ENCODE results near the gene TIMP1.
A peak's percentile ranks its signal among the peaks of the same experiment; 100 is the strongest.

The TIMP1 gene

GRCh38 chrX:47564438-47565085, 17.7 kb upstream of the TIMP1 start:
- DNase-seq (ENCODE audit: low read depth in 1 of 2, low spot score in 1 of 2), result no peak
- no peak for TF ChIP-seq JUND (IDR thresholded peaks at IDR 0.05; ENCODE audit: low read depth)
- in situ Hi-C loops (cut with HindIII; ENCODE audit: low pct_unique_long_range_greater_than_20kb, low sequenced_read_pairs), result no loop called here

- no peak for TF ChIP-seq JUND (IDR thresholded peaks at IDR 0.05; ENCODE audit: low read depth)
- no peak for DNase-seq (ENCODE audit: low read depth in 1 of 2, low spot score in 1 of 2)
- in situ Hi-C loops (cut with HindIII; ENCODE audit: low pct_unique_long_range_greater_than_20kb, low sequenced_read_pairs), result no loop called here
Measured at GRCh38 chrX:47566841-47567240, 15.4 kb upstream of the TIMP1 start.

GRCh38 chrX:47568656-47569295, 13.5 kb upstream of the TIMP1 start:
- no peak for TF ChIP-seq JUND (IDR thresholded peaks at IDR 0.05; ENCODE audit: low read depth)
- in situ Hi-C loops (cut with HindIII; ENCODE audit: low pct_unique_long_range_greater_than_20kb, low sequenced_read_pairs), result no loop called here
- peak in 1 of 2 experiments; percentile 57 for DNase-seq (ENCODE audit: low read depth in 1 of 2, low spot score in 1 of 2)

- TF ChIP-seq JUND (IDR thresholded peaks at IDR 0.05; ENCODE audit: low read depth), result no peak
- in situ Hi-C loops (cut with HindIII; ENCODE audit: low pct_unique_long_range_greater_than_20kb, low sequenced_read_pairs), result no loop called here
- DNase-seq (ENCODE audit: low read depth in 1 of 2, low spot score in 1 of 2), result no peak
Measured at GRCh38 chrX:47570794-47571193, 11.4 kb upstream of the TIMP1 start.

- TF ChIP-seq JUND (IDR thresholded peaks at IDR 0.05; ENCODE audit: low read depth), result no peak
- in situ Hi-C loops (cut with HindIII; ENCODE audit: low pct_unique_long_range_greater_than_20kb, low sequenced_read_pairs), result no loop called here
- no peak for DNase-seq (ENCODE audit: low read depth in 1 of 2, low spot score in 1 of 2)
Measured at GRCh38 chrX:47571215-47571614, 11.0 kb upstream of the TIMP1 start.

- no peak for TF ChIP-seq JUND (IDR thresholded peaks at IDR 0.05; ENCODE audit: low read depth)
- no peak for DNase-seq (ENCODE audit: low read depth in 1 of 2, low spot score in 1 of 2)
- in situ Hi-C loops (cut with HindIII; ENCODE audit: low pct_unique_long_range_greater_than_20kb, low sequenced_read_pairs), result no loop called here
Measured at GRCh38 chrX:47571896-47572295, 10.3 kb upstream of the TIMP1 start.

- no peak for DNase-seq (ENCODE audit: low read depth in 1 of 2, low spot score in 1 of 2)
- TF ChIP-seq JUND (IDR thresholded peaks at IDR 0.05; ENCODE audit: low read depth), result no peak
- in situ Hi-C loops (cut with HindIII; ENCODE audit: low pct_unique_long_range_greater_than_20kb, low sequenced_read_pairs), result no loop called here
Measured at GRCh38 chrX:47572773-47573340, 9.4 kb upstream of the TIMP1 start.

- in situ Hi-C loops (cut with HindIII; ENCODE audit: low pct_unique_long_range_greater_than_20kb, low sequenced_read_pairs), result no loop called here
- TF ChIP-seq JUND (IDR thresholded peaks at IDR 0.05; ENCODE audit: low read depth), result no peak
- DNase-seq (ENCODE audit: low read depth in 1 of 2, low spot score in 1 of 2), result no peak
Measured at GRCh38 chrX:47573341-47574075, 8.7 kb upstream of the TIMP1 start.

GRCh38 chrX:47574076-47574546, 8.1 kb upstream of the TIMP1 start:
- no peak for DNase-seq (ENCODE audit: low read depth in 1 of 2, low spot score in 1 of 2)
- in situ Hi-C loops (cut with HindIII; ENCODE audit: low pct_unique_long_range_greater_than_20kb, low sequenced_read_pairs), result no loop called here
- TF ChIP-seq JUND (IDR thresholded peaks at IDR 0.05; ENCODE audit: low read depth), result no peak

- in situ Hi-C loops (cut with HindIII; ENCODE audit: low pct_unique_long_range_greater_than_20kb, low sequenced_read_pairs), result no loop called here
- TF ChIP-seq JUND (IDR thresholded peaks at IDR 0.05; ENCODE audit: low read depth), result no peak
- DNase-seq (ENCODE audit: low read depth in 1 of 2, low spot score in 1 of 2), result no peak
Measured at GRCh38 chrX:47574547-47575301, 7.5 kb upstream of the TIMP1 start.

- in situ Hi-C loops (cut with HindIII; ENCODE audit: low pct_unique_long_range_greater_than_20kb, low sequenced_read_pairs), result no loop called here
- TF ChIP-seq JUND (IDR thresholded peaks at IDR 0.05; ENCODE audit: low read depth), result no peak
- no peak for DNase-seq (ENCODE audit: low read depth in 1 of 2, low spot score in 1 of 2)
Measured at GRCh38 chrX:47576021-47576898, 6.0 kb upstream of the TIMP1 start.

Data from T47D (cell line).